HK-2 (cell line): ENCODE measurements around the gene FREM3.
"Not testable (repeated sequence)": the region's sequence is repeated elsewhere in the genome, so short reads cannot be mapped to it uniquely, and the experiment has no call there.

Source experiments
- DNase-seq: peaks from one replicate; pipeline ENCODE4 v3.0.0-alpha.2; 2018; ENCODE audit not compliant: unreplicated experiment

Gene FREM3

DNA sequence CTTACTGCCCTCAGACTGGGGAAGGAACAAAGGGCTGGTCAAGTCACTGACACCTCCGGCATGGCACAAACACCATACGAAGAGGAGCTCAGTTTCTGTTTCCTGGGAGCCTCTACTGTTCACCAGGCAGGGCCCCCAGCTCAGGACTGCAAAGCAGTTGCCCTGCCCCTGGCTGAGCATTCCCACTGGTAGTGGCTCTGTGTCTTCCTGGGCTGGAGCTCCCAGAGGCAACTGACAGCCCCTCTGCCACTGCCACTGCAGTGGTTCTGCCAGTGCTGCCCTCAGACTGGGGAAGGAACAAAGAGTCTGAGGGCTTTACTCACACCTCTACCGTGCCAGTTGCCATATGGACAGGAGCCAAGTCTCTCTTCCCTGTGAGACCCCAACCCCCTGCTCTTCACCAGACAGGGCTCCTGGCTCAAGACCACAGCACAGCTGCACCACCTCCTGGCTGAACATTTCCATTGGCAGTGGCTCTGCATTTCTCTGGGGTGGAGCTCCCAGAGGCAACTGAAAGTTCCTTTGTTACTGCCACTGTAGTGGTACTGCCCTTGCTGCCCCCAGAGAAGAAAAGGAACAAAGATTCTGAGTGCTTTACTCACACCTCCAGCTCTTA, 119.0 kb downstream of the FREM3 start:
- no peak for DNase-seq

DNA sequence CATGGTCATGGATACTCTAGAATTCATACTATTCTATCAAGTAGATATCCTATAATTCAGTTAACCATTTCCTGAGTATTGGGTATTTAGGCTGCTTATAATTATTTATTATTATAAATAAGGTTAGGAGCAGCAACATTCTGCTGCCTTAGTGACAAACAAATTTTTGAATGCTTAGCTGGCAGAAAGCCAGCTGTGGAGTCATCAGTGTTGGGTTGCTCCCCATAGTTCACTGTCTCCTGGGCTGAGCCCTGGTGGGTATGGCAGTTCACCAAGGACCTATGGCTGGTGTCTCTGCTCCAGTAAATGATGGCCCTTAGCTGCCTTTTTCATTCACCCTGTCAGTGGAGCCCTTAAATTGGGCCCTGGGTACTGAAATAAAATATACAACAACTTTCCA, 125.1 kb downstream of the FREM3 start:
- DNase-seq = no peak

DNA sequence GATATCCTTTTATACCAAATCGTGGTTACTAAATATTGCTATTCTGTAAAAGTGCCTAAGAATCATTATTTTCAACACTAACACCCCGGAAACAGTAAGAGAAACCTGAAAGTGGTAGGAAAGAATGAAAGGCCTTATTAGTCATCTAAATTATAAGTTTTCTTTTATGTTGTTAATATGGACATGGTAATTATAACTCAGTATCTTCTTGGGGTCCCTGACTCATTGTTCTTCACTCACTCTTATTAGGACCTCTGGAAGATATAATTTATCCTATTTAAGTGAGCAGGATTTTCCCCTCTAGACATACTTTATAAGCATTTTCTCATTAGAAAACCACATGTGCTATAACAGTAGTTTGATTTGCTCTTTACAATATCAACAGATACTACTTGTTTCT, 136.0 kb downstream of the FREM3 start:
- DNase-seq = no peak

DNA sequence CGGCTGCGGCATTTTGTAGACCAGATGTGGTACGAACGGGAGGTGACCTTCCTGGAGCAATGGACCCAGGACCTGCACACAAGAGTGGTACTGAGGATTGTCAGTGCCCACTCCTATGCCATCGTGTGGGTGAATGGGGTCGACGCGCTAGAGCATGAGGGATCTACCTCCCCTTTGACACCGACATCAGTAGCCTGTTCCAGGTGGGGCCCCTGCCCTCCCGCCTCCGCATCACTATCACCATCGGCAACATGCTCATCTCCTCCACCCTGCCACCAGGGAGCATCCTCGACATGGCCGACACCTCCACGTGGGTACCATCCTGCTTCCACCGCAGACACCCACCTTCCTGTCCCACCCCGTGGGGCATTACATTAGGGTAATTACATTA, 140.7 kb downstream of the FREM3 start:
- no peak for DNase-seq

DNA sequence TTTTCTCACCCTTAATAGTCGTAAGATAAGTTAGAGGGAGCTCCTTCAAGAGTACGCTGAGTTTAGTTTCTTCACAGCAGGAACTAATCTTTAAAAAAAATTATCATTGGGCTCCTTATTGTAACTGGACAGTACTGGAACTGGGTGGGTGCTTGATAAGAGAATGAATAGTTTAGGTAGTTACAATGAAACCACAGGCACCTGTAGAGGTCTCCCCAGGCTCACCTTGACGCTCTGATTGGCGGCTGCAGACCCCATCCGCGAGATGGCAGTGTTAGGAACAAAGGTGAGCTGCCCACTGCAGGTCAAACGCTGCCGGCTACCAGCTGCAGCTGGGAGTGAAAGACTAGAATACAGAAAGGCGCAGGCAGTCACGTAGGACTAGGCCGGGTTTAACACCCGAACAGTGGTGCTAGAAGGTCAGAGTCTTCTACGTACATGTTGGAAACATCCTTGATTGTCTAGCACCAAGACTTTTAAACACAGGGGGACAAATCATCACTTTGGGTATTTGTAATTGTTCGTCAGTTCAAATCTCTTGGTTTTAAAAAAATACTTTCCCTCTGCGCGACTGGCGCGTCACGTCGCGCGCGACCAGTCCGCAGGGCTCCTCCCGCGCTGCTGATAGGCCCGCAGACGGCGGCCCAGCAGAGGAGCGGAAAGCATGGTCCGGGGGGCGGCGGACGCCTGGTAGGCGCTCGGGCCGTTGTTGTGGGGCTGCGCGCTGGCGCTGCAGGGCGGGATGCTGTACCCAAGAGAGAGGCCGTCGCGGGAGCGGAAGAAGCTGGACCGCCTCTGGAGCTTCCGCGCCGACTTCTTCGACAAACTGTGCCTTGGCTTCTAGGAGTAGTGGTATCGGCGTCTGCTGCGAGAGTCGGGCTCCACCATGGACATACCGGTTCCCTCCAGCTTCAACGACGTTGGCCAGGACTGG, 141.4 kb downstream of the FREM3 start:
- peak; percentile 78 for DNase-seq

DNA sequence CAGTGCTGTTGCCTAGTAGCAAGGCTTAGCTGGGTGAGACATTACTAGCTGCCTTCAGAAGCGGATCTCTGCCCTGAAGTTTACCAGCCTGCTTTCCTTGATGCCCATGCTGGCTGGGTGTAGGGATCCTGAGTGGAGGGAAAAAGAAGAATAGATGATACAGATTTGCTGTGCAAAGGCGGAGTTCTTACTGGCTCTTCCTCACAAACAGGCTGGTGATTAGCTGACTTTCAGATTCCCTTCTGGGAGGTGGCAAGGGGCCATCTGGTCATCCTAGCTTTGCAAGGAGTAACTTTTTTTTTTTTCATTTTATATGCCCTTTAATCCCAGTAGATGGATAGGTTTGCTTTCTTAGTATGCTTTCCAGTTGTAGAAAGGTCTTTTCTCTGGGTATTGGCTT, 142.2 kb downstream of the FREM3 start:
- no peak for DNase-seq

DNA sequence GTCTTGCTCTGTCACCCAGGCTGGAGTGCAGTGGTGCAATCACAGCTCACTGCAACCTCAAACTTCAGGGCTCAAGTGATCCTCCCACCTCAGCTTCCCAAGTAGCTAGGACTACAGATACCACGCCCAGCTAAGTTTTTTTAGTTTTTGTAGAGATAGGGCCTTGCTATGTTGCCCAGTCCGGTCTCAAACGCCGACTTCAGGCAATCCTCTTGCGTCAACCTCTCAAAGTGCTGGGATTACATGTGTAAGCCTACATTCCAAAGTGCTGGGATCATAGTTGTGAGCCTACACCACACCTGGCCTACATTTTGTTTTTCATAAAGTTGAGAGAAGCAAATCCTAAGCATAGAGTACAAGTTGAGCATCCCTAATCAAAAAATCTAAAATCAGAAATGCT, 144.8 kb downstream of the FREM3 start:
- DNase-seq = no peak

DNA sequence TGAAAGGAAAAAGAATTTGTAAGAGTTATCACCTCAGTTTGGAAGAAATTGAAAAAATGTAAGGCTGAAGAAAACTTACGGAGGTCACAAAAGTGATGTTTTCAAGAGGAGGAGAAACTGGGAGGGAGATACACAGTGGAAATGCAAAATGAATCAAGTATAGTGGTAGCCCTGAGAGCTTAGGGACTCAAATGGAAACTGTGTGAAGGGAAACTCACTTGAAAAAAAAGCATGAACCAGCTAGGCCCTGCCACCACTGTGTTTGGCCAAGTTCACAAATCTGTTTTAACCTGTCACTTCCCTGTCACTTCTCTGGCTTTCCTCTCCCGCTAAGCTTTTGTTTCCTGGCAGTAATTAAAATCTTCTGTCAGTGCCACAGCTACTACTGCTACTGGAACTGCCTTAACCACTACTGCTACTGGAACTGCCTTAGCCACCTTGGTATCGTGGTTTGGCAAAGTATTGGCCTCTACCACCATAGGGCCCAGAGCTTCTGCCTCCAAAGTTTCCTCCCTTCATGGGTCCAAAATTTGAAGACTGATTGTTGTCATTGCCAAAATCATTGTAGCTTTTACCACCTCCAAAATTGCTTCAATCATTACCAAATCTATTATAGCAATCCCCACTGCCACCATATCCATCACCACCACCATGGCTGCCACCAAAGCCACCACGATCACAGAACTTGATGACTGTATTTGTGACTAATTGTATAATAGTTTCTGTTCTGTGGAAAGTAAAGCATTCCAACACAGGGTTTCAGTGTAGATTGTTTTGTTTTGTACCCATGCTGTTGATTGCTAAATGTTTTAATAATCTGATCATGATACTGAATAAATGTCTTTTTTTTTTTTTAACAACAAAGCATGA, 145.5 kb downstream of the FREM3 start:
- DNase-seq = no peak

DNA sequence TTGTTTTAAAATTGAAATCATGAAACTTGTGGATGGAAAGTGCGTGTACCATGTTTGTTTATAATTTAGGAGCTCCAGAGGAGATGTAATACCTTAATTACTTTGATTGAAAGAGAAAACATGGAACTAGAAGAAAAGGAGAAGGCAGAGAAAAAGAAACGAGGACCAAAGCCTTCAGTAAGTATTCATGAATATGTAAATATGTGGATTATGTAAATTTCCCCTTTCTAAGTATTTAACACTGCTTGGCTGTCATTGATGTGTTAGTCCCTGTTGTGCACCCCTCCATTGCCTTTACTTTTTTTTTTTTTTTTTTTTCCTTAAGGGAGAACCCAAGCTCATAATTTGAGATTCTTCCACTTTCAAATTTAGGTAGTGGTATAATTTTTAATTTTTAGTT, 150.5 kb downstream of the FREM3 start:
- DNase-seq = no peak

DNA sequence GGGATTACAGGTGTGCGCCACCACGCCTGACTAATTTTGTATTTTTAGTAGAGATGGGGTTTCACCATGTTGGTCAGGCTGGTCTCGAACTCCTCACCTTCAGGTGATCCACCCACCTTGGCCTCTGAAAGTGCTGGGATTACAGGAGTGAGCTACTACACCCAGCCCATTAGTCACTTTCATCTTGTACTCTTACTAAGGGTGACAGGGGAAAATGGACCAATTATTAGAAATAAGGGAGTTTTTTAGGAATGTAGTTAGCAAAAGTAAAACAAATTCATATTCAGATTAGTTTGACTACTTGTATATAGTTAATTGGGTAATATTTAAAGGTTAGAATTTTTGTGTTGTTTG, 160.8 kb downstream of the FREM3 start:
- DNase-seq = no peak

DNA sequence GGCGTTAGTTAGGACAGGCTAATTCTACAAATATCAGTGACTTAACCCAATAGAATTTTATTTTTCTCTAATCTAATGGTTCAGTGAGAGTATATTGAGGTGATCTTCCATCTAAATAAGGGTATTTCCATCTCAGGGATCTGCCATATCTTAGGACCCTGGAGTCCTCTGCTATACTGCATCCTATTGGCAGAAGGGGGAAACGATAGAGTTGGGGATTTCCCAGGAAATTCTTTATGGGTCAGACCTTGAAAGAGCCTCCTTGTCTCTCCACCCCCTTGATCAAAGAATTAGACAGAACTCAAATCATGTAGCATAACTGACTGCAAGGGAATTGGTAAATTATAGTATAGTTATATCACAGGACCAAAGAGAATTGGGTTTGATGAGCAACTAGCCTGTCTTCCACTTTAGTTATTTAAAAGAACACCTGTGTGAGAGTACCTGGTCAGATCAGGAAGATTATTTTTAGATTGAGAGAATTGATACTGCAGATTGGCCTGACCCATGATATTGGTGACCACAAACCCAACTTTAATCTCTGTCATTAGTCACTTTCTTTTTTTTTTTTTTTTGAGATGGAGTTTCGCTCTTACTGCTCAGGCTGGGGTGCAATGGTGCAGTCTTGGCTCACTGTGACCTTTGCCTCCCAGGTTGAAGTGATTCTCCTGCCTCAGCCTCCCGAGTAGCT, 161.4 kb downstream of the FREM3 start:
- no peak for DNase-seq

DNA sequence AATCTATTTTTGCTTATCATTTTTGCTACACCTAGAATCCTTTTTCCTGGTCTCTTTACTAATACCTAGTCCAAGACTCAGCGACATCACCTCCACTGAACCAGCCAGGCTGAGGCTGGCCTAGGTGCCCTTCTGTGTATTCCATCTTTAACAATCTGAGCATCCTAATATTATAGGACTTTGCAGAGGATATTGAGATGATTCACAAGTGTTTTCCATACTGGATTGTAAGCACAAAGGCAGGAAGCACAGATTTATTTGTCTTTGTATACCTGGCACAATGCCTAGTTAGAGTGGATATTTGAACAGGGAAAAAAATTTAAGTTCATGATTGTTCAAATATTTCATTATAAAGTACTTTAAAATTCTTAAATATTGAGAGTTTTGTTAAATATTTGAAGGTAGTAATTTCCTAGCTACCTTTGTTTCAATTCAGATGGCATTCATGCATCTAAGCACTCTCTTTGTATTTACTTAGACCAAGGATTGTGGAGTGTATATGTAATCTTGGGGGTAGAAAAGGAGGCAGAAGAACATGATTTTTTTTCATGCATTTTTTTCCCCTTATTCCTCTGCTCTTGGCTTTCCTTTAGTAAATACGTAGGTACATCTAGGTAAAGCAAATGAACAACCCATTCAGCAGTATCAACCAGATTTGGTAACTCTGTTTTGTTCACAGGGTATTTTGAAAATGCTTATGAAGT, 168.5 kb downstream of the FREM3 start:
- DNase-seq = no peak

DNA sequence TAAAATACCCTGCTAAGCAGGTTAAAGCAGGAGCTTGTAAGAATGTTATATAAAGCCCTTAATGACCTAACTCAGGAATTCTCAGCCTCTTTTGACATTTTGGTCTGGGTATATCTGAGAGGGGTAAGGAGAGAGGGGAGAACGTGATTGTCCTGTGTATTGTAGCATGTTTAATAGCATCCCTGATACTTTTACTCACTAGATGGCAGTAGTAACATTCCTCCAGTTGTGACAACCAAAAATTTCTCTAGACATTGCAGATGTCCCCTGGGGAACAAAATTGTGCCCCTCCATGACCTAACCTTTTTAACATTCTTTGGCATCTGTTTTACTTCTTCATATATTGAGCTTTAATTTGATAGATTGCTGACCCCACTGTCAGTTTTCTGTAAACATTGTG, 169.1 kb downstream of the FREM3 start:
- DNase-seq = no peak

DNA sequence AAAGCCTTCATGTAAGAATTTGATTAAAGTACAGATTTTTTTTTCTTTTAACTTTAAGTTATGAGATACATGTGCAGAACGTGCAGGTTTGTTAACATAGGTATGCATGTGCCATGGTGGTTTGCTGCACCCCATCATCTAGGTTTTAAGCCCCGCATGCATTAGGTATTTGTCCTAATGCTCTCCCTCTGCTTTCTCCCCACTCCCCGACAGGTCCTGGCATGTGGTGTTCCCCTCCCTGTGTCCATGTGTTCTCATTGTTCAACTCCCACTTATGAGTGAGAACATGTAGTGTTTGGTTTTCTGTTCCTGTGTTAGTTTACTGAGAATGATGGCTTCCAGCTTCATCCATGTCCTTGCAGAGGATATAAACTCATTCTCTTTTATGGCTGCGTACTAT, 172.4 kb downstream of the FREM3 start:
- not testable (repeated sequence) for DNase-seq
